ENCODE results near the gene GLYR1. TPM values are rescaled to one million over a fixed set of nuclear protein-coding genes. Genes with fewer than 3 reads are reported as not detected.

Gene GLYR1
- total and polyA plus RNA-seq, 2 donors (not counting 3 experiments of a cell fraction or from before 2014, with no cell fraction given), result 47.9 to 107 TPM

GRCh38 chr16:4862639-4863038, 15.6 kb upstream of the GLYR1 start:
- Histone ChIP-seq H3K4me1 (ENCODE audit: control insufficient read depth, extremely low read depth, insufficient read depth, low read length) (peaks cover 26% of the 10 kb centered on the region), H3K27ac (ENCODE audit: insufficient read depth, low read depth, low read length) (no peak overlapping the region), H3K27me3 (ENCODE audit: control insufficient read depth in 2 of 2, insufficient read depth in 2 of 2, low read length in 2 of 2) (no peaks in the 10 kb centered on the region), H3K4me3 (replicated peaks in 1 of 3; ENCODE audit: insufficient read depth in 1 of 3, low read depth in 1 of 3, low read length in 3 of 3) (no peak overlapping the region), H2AFZ (ENCODE audit: low read depth, low read length) (no peak overlapping the region), H3K9me1 (replicated peaks; ENCODE audit: control insufficient read depth, extremely low read depth, insufficient read depth, low read length) (no peaks in the 10 kb centered on the region), H4K20me1 (replicated peaks; ENCODE audit: control insufficient read depth, extremely low read depth, insufficient read depth, low read length) (no peaks in the 10 kb centered on the region), H3K9me3 (replicated peaks; ENCODE audit: control insufficient read depth, insufficient read depth, low read length) (no peaks in the 10 kb centered on the region), H3K9ac (replicated peaks; ENCODE audit: extremely low read depth, insufficient read depth, low read length) (no peak overlapping the region), H3K79me2 (ENCODE audit: control insufficient read depth, insufficient read depth, low read length) (peaks cover 75% of the 10 kb centered on the region), H3K36me3 (ENCODE audit: control insufficient read depth in 2 of 2, extremely low read depth in 1 of 2, insufficient read depth in 2 of 2, low read length in 2 of 2) (peaks cover 16 to 21% of the 10 kb centered on the region in 2 experiments), H3K4me2 (ENCODE audit: insufficient read depth, low read length) (no peak overlapping the region)
- intact Hi-C loops (cut with micrococcal nuclease) (no loop called here), dilution Hi-C loops (cut with MboI; ENCODE audit: extremely low pct_ligation_motif_present, low sequenced_read_pairs) (no loop called here)
- ChIA-PET POLR2A (no interaction called here), CTCF (interaction anchor here (0.6 kb wide), 1 partner anchor 11 kb away, joined by 3 read pairs; no protein-coding TSS in a partner anchor)
- no TSS peak for BruUV-seq (replicated peaks)
- TF ChIP-seq POLR2A (IDR thresholded peaks at IDR 0.05; ENCODE audit: low read depth, low read length), result no peak
- TF ChIP-seq GATA2 (IDR thresholded peaks at IDR 0.05; ENCODE audit: insufficient read depth, insufficient read length, low read depth, low read length), result no peak
- no peak for TF ChIP-seq MYC (IDR thresholded peaks at IDR 0.05; ENCODE audit: low read depth, low read length)
- TF ChIP-seq EZH2 (IDR thresholded peaks at IDR 0.05; ENCODE audit: borderline replicate concordance, low read depth, low read length, severe bottlenecking), result no peak
- FAIRE-seq (no peak), DNase-seq (ENCODE audit: low read depth, low spot score) (no peak)

DNA sequence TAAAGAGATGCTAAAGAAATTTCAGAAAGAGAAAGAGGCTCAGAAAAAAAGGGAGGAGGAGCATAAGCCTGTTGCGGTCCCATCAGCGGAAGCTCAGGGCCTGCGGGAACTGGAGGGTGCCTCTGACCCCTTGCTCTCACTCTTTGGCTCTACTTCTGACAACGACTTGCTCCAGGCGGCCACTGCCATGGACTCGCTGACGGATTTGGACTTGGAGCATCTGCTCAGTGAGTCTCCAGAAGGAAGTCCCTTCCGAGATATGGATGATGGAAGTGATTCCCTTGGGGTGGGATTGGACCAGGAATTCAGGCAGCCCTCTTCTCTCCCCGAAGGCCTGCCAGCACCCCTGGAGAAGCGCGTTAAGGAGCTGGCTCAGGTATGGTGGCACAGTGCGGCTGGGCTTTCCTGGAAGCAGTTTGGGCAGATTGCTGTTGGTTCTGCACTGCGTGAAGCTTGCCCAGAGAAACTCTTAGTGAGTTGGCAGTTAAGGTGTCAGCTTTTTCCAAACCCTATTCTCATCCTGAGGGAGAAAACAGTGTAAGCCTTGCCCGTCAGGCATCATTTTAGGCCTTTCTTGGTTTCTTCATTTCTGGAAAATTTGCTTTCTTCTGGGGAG, 13.7 kb upstream of the GLYR1 start:
- Histone ChIP-seq H3K9me1 (replicated peaks; ENCODE audit: control insufficient read depth, extremely low read depth, insufficient read depth, low read length) (no peaks in the 10 kb centered on the region), H3K4me1 (ENCODE audit: control insufficient read depth, extremely low read depth, insufficient read depth, low read length) (peaks cover 26% of the 10 kb centered on the region), H2AFZ (ENCODE audit: low read depth, low read length) (no peak overlapping the region), H3K27me3 (ENCODE audit: control insufficient read depth in 2 of 2, insufficient read depth in 2 of 2, low read length in 2 of 2) (no peaks in the 10 kb centered on the region), H3K79me2 (ENCODE audit: control insufficient read depth, insufficient read depth, low read length) (peaks cover 67% of the 10 kb centered on the region), H3K4me3 (replicated peaks in 1 of 3; ENCODE audit: insufficient read depth in 1 of 3, low read depth in 1 of 3, low read length in 3 of 3) (no peak overlapping the region), H4K20me1 (replicated peaks; ENCODE audit: control insufficient read depth, extremely low read depth, insufficient read depth, low read length) (no peaks in the 10 kb centered on the region), H3K9ac (replicated peaks; ENCODE audit: extremely low read depth, insufficient read depth, low read length) (no peak overlapping the region), H3K4me2 (ENCODE audit: insufficient read depth, low read length) (no peak overlapping the region), H3K36me3 (ENCODE audit: control insufficient read depth in 2 of 2, extremely low read depth in 1 of 2, insufficient read depth in 2 of 2, low read length in 2 of 2) (peaks cover 16 to 21% of the 10 kb centered on the region in 2 experiments), H3K9me3 (replicated peaks; ENCODE audit: control insufficient read depth, insufficient read depth, low read length) (no peaks in the 10 kb centered on the region), H3K27ac (ENCODE audit: insufficient read depth, low read depth, low read length) (peak overlapping the region; percentile 86)
- CTCF ChIA-PET, result interaction anchor here (0.9 to 1.8 kb wide), 4 partner anchors 9 to 96 kb away, joined by 3 to 13 read pairs (median 6); no protein-coding TSS in a partner anchor
- POLR2A ChIA-PET, result no interaction called here
- TF ChIP-seq FOS (IDR thresholded peaks at IDR 0.05; ENCODE audit: borderline replicate concordance, insufficient read depth, low read length), result no peak
- no peak for TF ChIP-seq GATA2 (IDR thresholded peaks at IDR 0.05; ENCODE audit: insufficient read depth, insufficient read length, low read depth, low read length)
- TF ChIP-seq JUN (IDR thresholded peaks at IDR 0.05; ENCODE audit: borderline replicate concordance, insufficient read depth, insufficient read length, low read depth), result no peak
- no peak for TF ChIP-seq EZH2 (IDR thresholded peaks at IDR 0.05; ENCODE audit: borderline replicate concordance, low read depth, low read length, severe bottlenecking)
- dilution Hi-C loops (cut with MboI; ENCODE audit: extremely low pct_ligation_motif_present, low sequenced_read_pairs), result no loop called here
- no peak for DNase-seq (ENCODE audit: low read depth, low spot score)
- FAIRE-seq, result no peak
- intact Hi-C loops (cut with micrococcal nuclease), result no loop called here
- BruUV-seq (replicated peaks), result TSS peak; percentile 3

Measured in endothelial cell of umbilical vein (primary cell).